GM18520 (cell line): ENCODE data around the gene VWA7.

Source experiments
- ATAC-seq: cut with Tn5 transposase; IDR thresholded peaks from one replicate; pipeline ENCODE4 v1.9.1; 2021; ENCODE audit not compliant: unreplicated experiment

Gene VWA7

GRCh38 chr6:31760790-31761189 is 16.3 kb downstream of the VWA7 start:
- no peak for ATAC-seq

- ATAC-seq: no peak
These were observed 18.8 kb downstream of the VWA7 start for GRCh38 chr6:31758281-31758680.

- no peak for ATAC-seq
These were observed 24.3 kb downstream of the VWA7 start for GRCh38 chr6:31752739-31753319.

DNA sequence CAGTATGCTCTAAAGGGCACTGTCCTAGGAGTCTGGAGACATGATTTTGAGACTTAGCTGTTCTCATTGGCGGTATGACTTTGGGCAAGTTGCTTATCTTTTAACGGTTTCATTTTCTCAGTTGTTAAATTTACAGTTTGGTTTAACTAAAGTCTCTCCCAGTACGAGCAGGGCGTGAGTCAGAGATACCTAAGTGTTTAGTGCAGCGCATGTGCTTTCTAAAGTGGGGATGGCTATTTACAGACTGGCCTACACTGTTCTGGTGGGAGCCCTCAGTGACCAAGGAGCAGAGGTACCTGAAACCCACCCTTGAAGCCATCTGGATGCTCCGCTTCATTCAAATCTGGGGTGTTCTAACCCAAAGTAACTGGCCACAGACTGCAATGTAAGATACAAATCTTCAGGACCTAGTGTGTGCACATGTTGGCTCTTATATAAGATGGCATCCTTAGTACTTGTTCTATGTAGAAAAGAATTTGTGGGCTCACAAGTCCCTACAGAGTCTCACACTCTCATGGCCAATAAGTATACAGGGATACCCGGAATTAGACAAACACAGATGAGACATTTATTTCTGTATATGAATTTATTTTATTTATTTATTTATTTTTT is 26.6 kb downstream of the VWA7 start:
- no peak for ATAC-seq

DNA sequence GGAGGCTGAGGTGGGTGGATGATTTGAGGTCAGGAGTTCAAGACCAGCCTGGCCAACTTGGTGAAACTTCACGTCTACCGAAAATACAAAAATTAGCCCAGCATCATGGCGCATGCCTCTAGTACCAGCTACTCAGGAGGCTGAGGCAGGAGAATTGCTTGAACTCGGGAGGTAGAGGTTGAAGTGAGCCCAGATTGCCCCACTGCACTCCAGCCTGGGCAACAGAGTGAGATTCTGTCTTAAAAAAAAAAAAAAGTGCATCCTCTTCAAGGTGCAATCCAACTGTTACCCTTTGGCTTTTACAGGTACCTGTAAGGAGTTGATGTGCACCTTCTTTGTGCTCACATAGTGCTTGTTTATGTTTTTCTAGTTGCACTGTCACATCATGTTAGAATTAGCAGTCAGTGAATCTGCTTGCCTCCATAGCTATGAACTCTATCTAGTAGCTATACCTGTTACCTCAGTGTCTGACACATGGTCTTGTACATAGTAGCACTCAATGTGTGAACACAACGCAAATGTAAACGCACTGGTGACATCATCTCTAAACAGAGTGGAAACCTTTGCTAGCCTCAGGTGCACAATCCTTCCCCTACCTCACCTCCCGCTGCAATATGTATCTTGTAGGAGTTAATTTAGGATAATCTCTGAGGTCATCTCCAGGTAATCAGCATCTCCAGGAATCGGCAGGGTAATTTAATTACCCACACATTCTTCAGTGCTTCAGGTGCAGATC is 27.7 kb downstream of the VWA7 start:
- ATAC-seq: no peak

GRCh38 chr6:31744422-31744821 is 32.7 kb downstream of the VWA7 start:
- no peak for ATAC-seq

DNA sequence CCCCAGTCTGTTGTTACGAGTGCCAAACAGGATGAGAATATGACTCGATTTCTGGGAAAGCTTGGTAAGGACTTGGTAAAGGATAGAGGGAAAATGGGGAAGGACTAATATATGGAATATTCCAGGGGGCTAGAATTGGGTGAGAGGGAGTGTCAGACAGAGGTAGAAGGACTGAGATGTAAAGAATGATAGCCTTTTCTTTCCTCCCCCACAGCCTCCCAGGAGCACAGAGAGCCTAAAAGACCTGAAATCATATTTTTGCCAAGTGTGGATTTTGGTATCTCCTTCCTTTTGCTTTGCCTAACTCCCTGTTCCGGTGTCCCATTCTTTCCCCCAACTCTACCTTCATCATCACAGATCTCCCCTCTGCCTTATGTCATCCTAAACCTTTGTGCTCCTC is 34.2 kb downstream of the VWA7 start:
- ATAC-seq: no peak

GRCh38 chr6:31741815-31742214 is 35.3 kb downstream of the VWA7 start:
- no peak for ATAC-seq

DNA sequence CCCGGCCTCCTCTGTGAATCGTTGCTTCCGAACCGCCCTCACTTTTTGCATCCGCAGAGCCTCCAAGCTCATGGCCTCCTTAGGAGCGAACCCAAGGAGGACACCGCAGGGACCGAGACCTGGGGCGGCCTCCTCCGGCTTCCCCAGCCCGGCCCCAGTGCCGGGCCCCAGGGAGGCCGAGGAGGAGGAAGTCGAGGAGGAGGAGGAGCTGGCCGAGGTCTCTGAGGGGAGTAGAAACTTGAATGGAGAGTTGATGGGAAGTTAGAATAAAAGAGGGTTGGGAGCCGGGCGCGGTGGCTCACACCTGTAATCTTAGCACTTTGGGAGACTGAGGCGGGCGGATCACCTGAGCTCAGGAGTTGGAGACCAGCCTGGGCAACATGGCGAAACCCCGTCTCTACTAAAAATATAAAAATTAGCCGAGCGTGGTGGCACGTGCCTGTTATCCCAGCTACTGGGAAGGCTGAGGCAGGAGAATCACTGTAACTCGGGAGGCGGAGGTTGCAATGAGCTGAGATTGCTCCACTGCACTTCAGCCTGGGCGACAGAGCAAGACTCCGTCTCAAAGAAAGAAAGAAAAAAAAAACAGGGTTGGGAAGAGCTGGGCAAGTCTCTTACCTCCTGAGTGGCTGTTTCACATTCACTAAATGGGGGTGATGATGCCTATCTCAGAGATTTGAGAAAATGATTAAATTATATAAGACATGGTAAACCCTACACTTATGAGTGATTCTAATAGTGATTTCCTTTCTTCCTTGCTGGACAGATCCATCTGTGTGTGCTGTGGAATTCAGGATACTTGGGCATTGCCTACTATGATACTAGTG is 36.5 kb downstream of the VWA7 start:
- ATAC-seq: no peak

GRCh38 chr6:31739639-31740396 is 37.3 kb downstream of the VWA7 start, which contains the start of gene MSH5:
Gene MSH5 (plus strand): TSS chr6:31740005. CDS start chr6:31740467, 462 bp downstream.
- ATAC-seq: peak; percentile 78

DNA sequence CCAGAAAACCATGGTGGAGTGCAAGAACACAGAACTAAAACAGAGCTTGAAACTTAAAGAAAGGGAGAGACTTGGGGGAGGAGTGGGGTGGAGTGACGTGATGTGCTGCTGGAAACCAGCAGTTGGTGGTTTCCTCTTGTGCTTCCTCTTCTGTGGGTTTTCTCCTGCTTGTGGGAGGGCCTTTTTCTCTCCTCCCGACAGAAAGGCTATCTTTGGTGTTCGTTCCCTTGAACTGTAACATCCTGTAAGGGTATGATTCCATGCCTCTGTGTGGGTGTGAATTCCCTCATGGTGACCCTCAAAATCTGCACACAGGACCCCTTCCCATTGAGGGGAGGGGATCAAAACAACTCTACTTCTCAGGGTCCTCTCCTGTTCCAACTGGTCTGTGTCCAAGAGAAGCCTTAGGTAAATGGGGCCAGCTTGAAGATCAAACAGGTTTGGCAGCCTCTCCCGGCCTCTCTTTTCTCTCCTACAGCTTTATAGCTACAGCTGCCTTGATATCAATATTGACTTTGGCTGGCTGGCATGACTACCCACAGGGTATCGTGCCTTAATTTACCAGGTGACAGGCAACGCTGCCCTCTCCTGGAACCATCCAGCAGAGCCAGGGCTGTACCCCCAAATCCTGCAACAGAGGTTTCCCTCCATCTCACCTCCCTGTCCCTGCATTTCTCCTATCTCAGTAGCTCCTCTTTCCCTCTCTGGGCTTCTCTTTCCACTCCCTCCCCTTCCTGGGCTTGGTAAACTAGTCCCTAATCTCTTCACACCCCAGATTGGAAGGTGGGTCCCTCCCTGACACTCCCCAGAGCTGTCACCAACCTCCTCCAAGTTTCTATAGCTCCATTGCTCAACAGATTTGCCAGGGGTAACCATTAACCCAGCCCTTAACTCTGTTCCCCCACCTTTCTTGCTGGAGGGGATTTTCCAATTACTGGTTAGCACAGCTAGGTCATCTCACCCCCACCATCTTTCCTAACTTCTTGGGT is 38.8 kb downstream of the VWA7 start:
- ATAC-seq: no peak

- no peak for ATAC-seq
These were observed 39.7 kb downstream of the VWA7 start for GRCh38 chr6:31737315-31737990.

GRCh38 chr6:31736768-31737314 is 40.3 kb downstream of the VWA7 start:
- ATAC-seq: no peak

- ATAC-seq: no peak
These were observed 40.9 kb downstream of the VWA7 start, which contains the start of gene CLIC1 for GRCh38 chr6:31736021-31736767. Gene CLIC1 (minus strand): TSS chr6:31736530. CDS start chr6:31736300, 230 bp downstream.

DNA sequence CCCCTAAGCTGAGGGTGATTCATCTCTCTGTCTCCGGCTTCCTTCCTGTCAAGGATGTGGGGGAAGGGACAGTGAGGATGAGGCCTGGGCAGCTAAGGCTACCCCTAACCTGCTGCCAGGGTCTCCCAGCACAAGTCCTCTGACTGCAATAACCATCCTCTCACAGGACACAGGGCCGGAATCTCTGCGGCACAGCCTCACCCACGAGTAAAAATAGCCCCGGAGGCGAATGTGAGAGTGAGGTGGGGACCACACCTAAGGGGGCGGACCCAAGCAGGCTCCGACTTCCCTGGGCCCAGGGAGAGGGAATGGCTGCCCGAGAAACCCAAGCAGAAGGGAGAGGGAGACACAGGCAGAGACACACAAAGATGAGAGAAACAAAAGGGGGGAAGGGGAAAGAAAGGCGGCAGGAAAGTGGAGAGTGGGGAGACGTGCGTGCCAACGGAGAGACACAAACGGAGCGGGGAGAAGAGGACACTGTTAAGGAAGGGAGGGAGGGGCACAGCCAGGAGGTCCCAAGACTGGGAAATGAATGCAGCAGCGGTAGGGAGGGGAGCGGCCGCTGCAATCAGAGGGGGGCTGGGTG is 42.2 kb downstream of the VWA7 start:
- ATAC-seq: peak; percentile 25

DNA sequence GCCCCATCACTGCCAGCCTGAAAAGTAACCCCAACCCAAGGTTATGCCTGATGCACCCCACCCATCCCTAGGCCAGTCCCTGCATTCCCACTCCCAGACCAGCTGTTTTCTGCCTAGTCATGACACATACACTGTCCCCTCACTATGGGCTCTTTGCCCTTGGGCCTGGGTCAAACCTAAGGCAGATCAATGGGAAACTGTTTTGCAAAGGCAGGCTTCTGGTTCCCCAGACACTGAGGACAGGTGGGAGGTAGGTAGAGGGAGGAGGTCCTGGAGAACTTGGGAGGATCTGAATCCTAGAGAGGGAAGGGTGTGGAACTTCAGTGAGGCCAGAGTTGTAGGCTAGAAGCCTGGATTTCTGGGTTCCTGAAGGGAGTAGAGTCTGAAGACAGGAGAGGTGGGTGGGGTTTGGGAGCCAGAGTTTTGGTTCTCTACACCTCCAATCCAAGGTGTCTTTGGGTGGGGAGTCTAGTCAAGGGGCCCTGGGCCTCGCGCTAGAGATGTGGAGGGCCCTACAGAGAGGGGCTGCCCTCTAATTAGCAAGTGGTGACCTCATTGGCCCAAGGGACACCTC is 42.8 kb downstream of the VWA7 start:
- ATAC-seq: no peak

DNA sequence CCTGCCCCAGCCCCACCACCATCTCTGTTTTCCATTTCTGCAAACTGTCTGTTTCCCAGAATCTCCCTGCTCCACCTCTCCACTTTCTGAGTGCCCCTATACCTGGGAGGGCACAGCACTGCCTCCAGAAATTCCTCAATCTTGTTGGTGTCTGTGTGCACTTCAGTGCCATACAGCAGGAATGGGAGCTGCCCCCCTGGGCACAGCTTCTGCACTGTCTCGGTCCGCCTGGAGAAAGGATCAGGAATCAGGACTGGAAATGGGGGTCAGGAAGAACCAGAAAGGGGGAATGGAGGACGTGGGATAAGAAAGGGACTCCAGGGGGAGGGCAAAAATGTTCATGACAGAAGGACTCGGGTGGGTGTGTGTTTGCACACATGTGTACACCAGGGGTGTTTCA is 43.4 kb downstream of the VWA7 start:
- ATAC-seq: no peak
